HG03469 (cell line): ENCODE results near the gene USP14.

Experiments used
- ATAC-seq: cut with Tn5 transposase; IDR thresholded peaks from one replicate; pipeline ENCODE4 v1.9.1; 2021; ENCODE audit warnings: mild to moderate bottlenecking, moderate library complexity, moderate number of reproducible peaks; ENCODE audit not compliant: unreplicated experiment

Gene USP14

GRCh38 chr18:225745-226144, 67.4 kb downstream of the USP14 start:
- ATAC-seq, result no peak

- no peak for ATAC-seq
These were observed 69.0 kb downstream of the USP14 start for GRCh38 chr18:227374-227773.

- ATAC-seq, result no peak
These were observed 69.5 kb downstream of the USP14 start for GRCh38 chr18:227902-228301.

- no peak for ATAC-seq
These were observed 70.2 kb downstream of the USP14 start for GRCh38 chr18:228586-228985.

GRCh38 chr18:231563-231962, 73.2 kb downstream of the USP14 start:
- ATAC-seq, result no peak

GRCh38 chr18:240175-240574, 81.8 kb downstream of the USP14 start:
- ATAC-seq, result no peak

GRCh38 chr18:245282-245847, 87.0 kb downstream of the USP14 start:
- no peak for ATAC-seq

- no peak for ATAC-seq
These were observed 89.7 kb downstream of the USP14 start for GRCh38 chr18:248053-248452.

- no peak for ATAC-seq
These were observed 92.3 kb downstream of the USP14 start for GRCh38 chr18:250685-251084.

- no peak for ATAC-seq
These were observed 93.2 kb downstream of the USP14 start for GRCh38 chr18:251572-251971.

- no peak for ATAC-seq
These were observed 94.8 kb downstream of the USP14 start for GRCh38 chr18:253121-253520.

GRCh38 chr18:255171-255570, 96.8 kb downstream of the USP14 start:
- no peak for ATAC-seq

- no peak for ATAC-seq
These were observed 102.2 kb downstream of the USP14 start for GRCh38 chr18:260547-260946.

- ATAC-seq, result no peak
These were observed 103.2 kb downstream of the USP14 start for GRCh38 chr18:261398-262073.
